Panc1 (cell line): ENCODE measurements around the gene APBB2. TPM values are rescaled to one million over a fixed set of nuclear protein-coding genes. Genes with fewer than 3 reads are reported as not detected.

Experiments
- ATAC-seq: fragments of 200-7000 bp; cut with Tn5 transposase; 2 replicates; pipeline ENCODE4 v1.9.1; 2020; ENCODE audit warnings: mild to moderate bottlenecking, moderate library complexity
- BruUV-seq: library from RNA; stranded (reverse); fragments of 400-500 nt; replicated peaks from 2 replicates; lab custom pipeline; 2021; lab: Mats Ljungman, UMichigan
- CTCF ChIA-PET: fragments of 300-600 bp; sonication (Branson Sonifier 250); formaldehyde crosslinking; loops from one replicate; lab custom pipeline; 2022; ENCODE audit warnings: antibody characterized with exemption; lab: Charles Lee
- POLR2A ChIA-PET: fragments of 300-600 bp; sonication (Branson Sonifier 250); formaldehyde crosslinking; loops from one replicate; lab custom pipeline; 2022; ENCODE audit warnings: antibody characterized with exemption; lab: Charles Lee
- DNase-seq: peaks from one replicate; pipeline ENCODE4 v3.0.0-alpha.2; 2010; ENCODE audit warnings: low read depth, low spot score
- H3K27ac ChIP-seq: 2 replicates; pipeline ENCODE4 v1.5.1; 2011; ENCODE audit warnings: mild to moderate bottlenecking, low read length, inconsistent platforms
- H3K27me3 ChIP-seq: fragments of 200-500 bp; sonication (Bioruptor generic); 2 replicates; pipeline ENCODE4 v1.6.0; 2014; ENCODE audit warnings: low read length, inconsistent platforms; ENCODE audit not compliant: control insufficient read depth, insufficient read depth
- H3K36me3 ChIP-seq: fragments of 200-500 bp; sonication (Bioruptor generic); 2 replicates; pipeline ENCODE4 v1.5.1; 2014; ENCODE audit warnings: inconsistent platforms, mild to moderate bottlenecking, low read length, moderate library complexity; ENCODE audit not compliant: control insufficient read depth, insufficient read depth
- H3K4me1 ChIP-seq: 2 replicates; pipeline ENCODE4 v1.5.1; 2011; ENCODE audit warnings: inconsistent platforms, mild to moderate bottlenecking, low read length, moderate library complexity; ENCODE audit not compliant: control insufficient read depth, insufficient read depth
- H3K4me3 ChIP-seq, 2 experiments: 2 replicates each; pipeline ENCODE4 v1.5.1; 2011 to 2012; ENCODE audit warnings: low read depth in 2 of 2, low read length in 2 of 2, mild to moderate bottlenecking in 2 of 2, inconsistent platforms in 1 of 2, moderate library complexity in 1 of 2
- H3K9me3 ChIP-seq: fragments of 200-500 bp; sonication (Bioruptor generic); 2 replicates; pipeline ENCODE4 v1.5.1; 2014; ENCODE audit warnings: low read depth, mild to moderate bottlenecking, inconsistent platforms, low read length, moderate library complexity; ENCODE audit not compliant: control insufficient read depth, insufficient read depth
- CTCF ChIP-seq: fragments of 450-650 bp; IDR thresholded peaks from 2 replicates; pipeline ENCODE4 v1.5.1; 2017; ENCODE audit warnings: mild to moderate bottlenecking
- POLR2AphosphoS5 ChIP-seq: IDR thresholded peaks from 2 replicates; pipeline ENCODE4 v1.6.1; 2012; ENCODE audit warnings: mild to moderate bottlenecking, low read depth, low read length, moderate library complexity
- REST ChIP-seq, 2 experiments: IDR thresholded peaks; 2 replicates each; pipeline ENCODE4 v1.6.1; 2011 to 2012; ENCODE audit warnings: low read depth in 2 of 2, control low read depth in 1 of 2, low read length in 1 of 2, mild to moderate bottlenecking in 1 of 2, moderate library complexity in 1 of 2; ENCODE audit not compliant: insufficient read depth in 1 of 2
- SIN3A ChIP-seq: IDR thresholded peaks from 2 replicates; pipeline ENCODE4 v1.6.1; 2012; ENCODE audit warnings: low read depth, mild to moderate bottlenecking, low read length, moderate library complexity, borderline replicate concordance; ENCODE audit not compliant: insufficient read depth
- TCF7L2 ChIP-seq: IDR thresholded peaks from 2 replicates; pipeline ENCODE4 v1.6.1; 2011; ENCODE audit warnings: mild to moderate bottlenecking, low read depth, low read length, inconsistent platforms
- in situ Hi-C: cut with HindIII; loops from 2 replicates; pipeline ENCODE4 v1.10.0; 2016; ENCODE audit warnings: low sequenced_read_pairs, low pct_unique_long_range_greater_than_20kb
- intact Hi-C: fragments of 100-400 bp; cut with micrococcal nuclease; formaldehyde crosslinking; loops from one replicate; pipeline ENCODE4 v1.10.0; 2022; ENCODE audit not compliant: unreplicated experiment
- total RNA-seq: library from RNA; stranded (reverse); gene quantifications from one replicate; pipeline ENCODE4 v1.2.1, GENCODE V29; 2021; ENCODE audit not compliant: unreplicated experiment

The APBB2 gene
- total RNA-seq, 1 experiment from 2014 or later: 27.1 TPM

- DNase-seq (no peak), ATAC-seq (no peak)
- in situ Hi-C loops: no loop called here
- Histone ChIP-seq H3K9me3 (no peaks in the 10 kb centered on the region), H3K36me3 (no peaks in the 10 kb centered on the region), H3K27ac (no peak overlapping the region), H3K4me1 (no peaks in the 10 kb centered on the region; the same call in 1 of the 2 replicates), H3K27me3 (no peaks in the 10 kb centered on the region), H3K4me3 (no peak overlapping the region)
- intact Hi-C loops: no loop called here
- ChIA-PET CTCF (no interaction called here), POLR2A (no interaction called here)
- no peak for TF ChIP-seq TCF7L2
- no peak for TF ChIP-seq POLR2AphosphoS5
- TF ChIP-seq REST (IDR thresholded peaks at IDR 0.05; ENCODE audit: insufficient read depth in 1 of 2, low read depth in 2 of 2, low read length in 1 of 2): no peak
- TF ChIP-seq SIN3A: no peak
- no peak for TF ChIP-seq CTCF
- BruUV-seq: no TSS peak
Observed at GRCh38 chr4:41074215-41074614, 140.1 kb downstream of the APBB2 start.

- H3K4me1 ChIP-seq: no peaks in the 10 kb centered on the region; the same call in 1 of the 2 replicates
- H3K4me3 ChIP-seq: no peak overlapping the region
- H3K27me3 ChIP-seq: no peaks in the 10 kb centered on the region
- POLR2A ChIA-PET: no interaction called here
- in situ Hi-C loops: no loop called here
- no peak for TF ChIP-seq CTCF
- TF ChIP-seq SIN3A: no peak
- no peak for TF ChIP-seq TCF7L2
- no peak for TF ChIP-seq POLR2AphosphoS5
- TF ChIP-seq REST (IDR thresholded peaks at IDR 0.05; ENCODE audit: insufficient read depth in 1 of 2, low read depth in 2 of 2, low read length in 1 of 2): no peak
- H3K27ac ChIP-seq: no peak overlapping the region
- CTCF ChIA-PET: interaction anchor here (0.6 kb wide), 1 partner anchor 47 kb away, joined by 8 read pairs; no protein-coding TSS in a partner anchor
- intact Hi-C loops: no loop called here
- no peaks in the 10 kb centered on the region for H3K36me3 ChIP-seq
- DNase-seq (no peak), ATAC-seq (no peak)
- no peaks in the 10 kb centered on the region for H3K9me3 ChIP-seq
- no TSS peak for BruUV-seq
Observed at GRCh38 chr4:41072021-41072777, 142.1 kb downstream of the APBB2 start.
